HL-60/S4 treated with retinoic acid at 250 ng/mL for 4 days and 3 days (cell line): ENCODE data around the gene CRCP.
"Not testable (repeated sequence)": the region's sequence is repeated elsewhere in the genome, so short reads cannot be mapped to it uniquely, and the experiment has no call there.

Experiments
- in situ Hi-C: fragments of 300-500 bp; cut with MboI; formaldehyde crosslinking; loops from 2 replicates; pipeline ENCODE4 v1.7.0; 2022; ENCODE audit warnings: low sequenced_read_pairs

The CRCP gene

GRCh38 chr7:66105263-66105748 lies 9.3 kb upstream of the CRCP start:
- in situ Hi-C loops = no loop called here

GRCh38 chr7:66108410-66108809 lies 6.2 kb upstream of the CRCP start:
- in situ Hi-C loops = not testable (repeated sequence)

- in situ Hi-C loops = no loop called here
These were observed 3.8 kb upstream of the CRCP start for GRCh38 chr7:66110856-66111255.

GRCh38 chr7:66116680-66117420 lies 2.2 kb downstream of the CRCP start:
- in situ Hi-C loops = not testable (repeated sequence)

GRCh38 chr7:66118603-66119002 lies 4.0 kb downstream of the CRCP start:
- in situ Hi-C loops = no loop called here

- in situ Hi-C loops = no loop called here
These were observed 4.7 kb downstream of the CRCP start for GRCh38 chr7:66119245-66119850.

GRCh38 chr7:66123175-66123528 lies 8.5 kb downstream of the CRCP start:
- in situ Hi-C loops = no loop called here

- in situ Hi-C loops = not testable (repeated sequence)
These were observed 9.9 kb downstream of the CRCP start for GRCh38 chr7:66124569-66124861.

- in situ Hi-C loops = no loop called here
These were observed 10.5 kb downstream of the CRCP start for GRCh38 chr7:66125052-66125694.

GRCh38 chr7:66125781-66126352 lies 11.2 kb downstream of the CRCP start:
- in situ Hi-C loops = not testable (repeated sequence)

- in situ Hi-C loops = not testable (repeated sequence)
These were observed 12.5 kb downstream of the CRCP start for GRCh38 chr7:66127172-66127571.

- in situ Hi-C loops = no loop called here
These were observed 24.5 kb downstream of the CRCP start for GRCh38 chr7:66138994-66139752.

- in situ Hi-C loops = no loop called here
These were observed 26.3 kb downstream of the CRCP start for GRCh38 chr7:66140924-66141323.

- in situ Hi-C loops = no loop called here
These were observed 27.7 kb downstream of the CRCP start for GRCh38 chr7:66142334-66142733.

GRCh38 chr7:66142996-66143395 lies 28.3 kb downstream of the CRCP start:
- in situ Hi-C loops = no loop called here

GRCh38 chr7:66143876-66144332 lies 29.3 kb downstream of the CRCP start:
- in situ Hi-C loops = no loop called here

- in situ Hi-C loops = no loop called here
These were observed 30.9 kb downstream of the CRCP start for GRCh38 chr7:66145400-66146104.

- in situ Hi-C loops = no loop called here
These were observed 32.1 kb downstream of the CRCP start for GRCh38 chr7:66146701-66147100.

- in situ Hi-C loops = not testable (repeated sequence)
These were observed 33.0 kb downstream of the CRCP start for GRCh38 chr7:66147657-66148056.

- in situ Hi-C loops = no loop called here
These were observed 35.8 kb downstream of the CRCP start for GRCh38 chr7:66150471-66150870.
